SK-N-SH treated with all-trans-retinoic acid at 6 μM for 48 hours (cell line): ENCODE data around the gene AASS.

Experiments used
- BACH2 ChIP-seq: fragments of 250-450 bp; sonication (Bioruptor Pico); IDR thresholded peaks from 2 replicates; pipeline ENCODE4 v1.9.0; 2021; ENCODE audit warnings: mild to moderate bottlenecking, borderline replicate concordance
- CSDC2 ChIP-seq: fragments of 250-450 bp; sonication (Bioruptor Pico); IDR thresholded peaks from 2 replicates; pipeline ENCODE4 v1.5.0; 2020; ENCODE audit warnings: mild to moderate bottlenecking, moderate library complexity
- RARB ChIP-seq: fragments of 250-450 bp; sonication (Bioruptor Pico); IDR thresholded peaks from 2 replicates; pipeline ENCODE4 v1.8.0; 2021; ENCODE audit warnings: mild to moderate bottlenecking, moderate library complexity
- TOX ChIP-seq: fragments of 250-450 bp; sonication (Bioruptor Pico); IDR thresholded peaks from 2 replicates; pipeline ENCODE4 v1.8.0; 2021; ENCODE audit warnings: mild to moderate bottlenecking, moderate library complexity, borderline replicate concordance
- ZC3H10 ChIP-seq: fragments of 250-450 bp; sonication (Bioruptor Pico); IDR thresholded peaks from 2 replicates; pipeline ENCODE4 v1.5.1; 2021; ENCODE audit warnings: mild to moderate bottlenecking, moderate library complexity
- ZFP3 ChIP-seq: fragments of 250-450 bp; sonication (Bioruptor Pico); IDR thresholded peaks from 2 replicates; pipeline ENCODE4 v1.5.0; 2020; ENCODE audit warnings: mild to moderate bottlenecking, moderate library complexity
- ZFP30 ChIP-seq: fragments of 450-650 bp; formaldehyde crosslinking; IDR thresholded peaks from 2 replicates; pipeline ENCODE4 v1.5.0; 2022; ENCODE audit warnings: mild to moderate bottlenecking, moderate library complexity
- ZNF565 ChIP-seq: fragments of 450-650 bp; formaldehyde crosslinking; conservative IDR thresholded peaks from 2 replicates; pipeline ENCODE4 v1.5.0; 2020; ENCODE audit warnings: low read depth, mild to moderate bottlenecking, moderate library complexity
- TF ChIP-seq, protein P1 (sequence below): fragments of 250-450 bp; sonication (Bioruptor Pico); IDR thresholded peaks from 2 replicates; pipeline ENCODE4 v1.5.1; 2020; ENCODE audit warnings: low read depth, mild to moderate bottlenecking, moderate library complexity
- TF ChIP-seq, protein P2 (sequence below): fragments of 250-450 bp; sonication (Bioruptor Pico); IDR thresholded peaks from 2 replicates; pipeline ENCODE4 v1.5.0; 2020; ENCODE audit warnings: mild to moderate bottlenecking, moderate library complexity
- TF ChIP-seq, protein P3 (sequence below): fragments of 250-450 bp; sonication (Bioruptor Pico); IDR thresholded peaks from 2 replicates; pipeline ENCODE4 v1.8.0; 2020; ENCODE audit warnings: mild to moderate bottlenecking, moderate library complexity, borderline replicate concordance
- TF ChIP-seq, protein P4 (sequence below): fragments of 250-450 bp; sonication (Bioruptor Pico); IDR thresholded peaks from 2 replicates; pipeline ENCODE4 v1.5.1; 2021; ENCODE audit warnings: mild to moderate bottlenecking, moderate library complexity

DNA sequence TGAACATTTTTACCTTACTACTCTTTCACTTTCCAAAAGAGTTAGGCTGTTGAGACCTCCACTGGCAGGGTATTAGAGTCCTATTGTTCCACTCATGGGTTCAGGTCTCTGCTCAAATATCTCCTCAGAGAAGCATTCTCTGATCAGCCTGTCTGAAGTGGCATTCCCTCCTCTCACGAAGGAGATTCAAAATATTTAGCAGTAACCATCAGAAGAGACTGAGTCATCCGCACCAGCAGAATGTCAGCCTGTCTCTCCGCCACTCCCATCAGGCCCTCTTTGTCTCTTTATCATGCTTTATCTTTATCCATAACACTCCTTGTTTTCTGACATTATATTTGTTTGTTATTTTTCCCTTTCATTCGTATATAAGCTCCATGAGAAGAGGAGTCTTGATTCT, 79.1 kb downstream of the AASS start:
- no peak for TF ChIP-seq ZFP30 (CRISPR knock-in tag)
- TF ChIP-seq, protein P1, sequence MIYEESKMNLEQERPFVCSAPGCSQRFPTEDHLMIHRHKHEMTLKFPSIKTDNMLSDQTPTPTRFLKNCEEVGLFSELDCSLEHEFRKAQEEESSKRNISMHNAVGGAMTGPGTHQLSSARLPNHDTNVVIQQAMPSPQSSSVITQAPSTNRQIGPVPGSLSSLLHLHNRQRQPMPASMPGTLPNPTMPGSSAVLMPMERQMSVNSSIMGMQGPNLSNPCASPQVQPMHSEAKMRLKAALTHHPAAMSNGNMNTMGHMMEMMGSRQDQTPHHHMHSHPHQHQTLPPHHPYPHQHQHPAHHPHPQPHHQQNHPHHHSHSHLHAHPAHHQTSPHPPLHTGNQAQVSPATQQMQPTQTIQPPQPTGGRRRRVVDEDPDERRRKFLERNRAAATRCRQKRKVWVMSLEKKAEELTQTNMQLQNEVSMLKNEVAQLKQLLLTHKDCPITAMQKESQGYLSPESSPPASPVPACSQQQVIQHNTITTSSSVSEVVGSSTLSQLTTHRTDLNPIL (CRISPR knock-in tag): no peak
- TF ChIP-seq, protein P2, sequence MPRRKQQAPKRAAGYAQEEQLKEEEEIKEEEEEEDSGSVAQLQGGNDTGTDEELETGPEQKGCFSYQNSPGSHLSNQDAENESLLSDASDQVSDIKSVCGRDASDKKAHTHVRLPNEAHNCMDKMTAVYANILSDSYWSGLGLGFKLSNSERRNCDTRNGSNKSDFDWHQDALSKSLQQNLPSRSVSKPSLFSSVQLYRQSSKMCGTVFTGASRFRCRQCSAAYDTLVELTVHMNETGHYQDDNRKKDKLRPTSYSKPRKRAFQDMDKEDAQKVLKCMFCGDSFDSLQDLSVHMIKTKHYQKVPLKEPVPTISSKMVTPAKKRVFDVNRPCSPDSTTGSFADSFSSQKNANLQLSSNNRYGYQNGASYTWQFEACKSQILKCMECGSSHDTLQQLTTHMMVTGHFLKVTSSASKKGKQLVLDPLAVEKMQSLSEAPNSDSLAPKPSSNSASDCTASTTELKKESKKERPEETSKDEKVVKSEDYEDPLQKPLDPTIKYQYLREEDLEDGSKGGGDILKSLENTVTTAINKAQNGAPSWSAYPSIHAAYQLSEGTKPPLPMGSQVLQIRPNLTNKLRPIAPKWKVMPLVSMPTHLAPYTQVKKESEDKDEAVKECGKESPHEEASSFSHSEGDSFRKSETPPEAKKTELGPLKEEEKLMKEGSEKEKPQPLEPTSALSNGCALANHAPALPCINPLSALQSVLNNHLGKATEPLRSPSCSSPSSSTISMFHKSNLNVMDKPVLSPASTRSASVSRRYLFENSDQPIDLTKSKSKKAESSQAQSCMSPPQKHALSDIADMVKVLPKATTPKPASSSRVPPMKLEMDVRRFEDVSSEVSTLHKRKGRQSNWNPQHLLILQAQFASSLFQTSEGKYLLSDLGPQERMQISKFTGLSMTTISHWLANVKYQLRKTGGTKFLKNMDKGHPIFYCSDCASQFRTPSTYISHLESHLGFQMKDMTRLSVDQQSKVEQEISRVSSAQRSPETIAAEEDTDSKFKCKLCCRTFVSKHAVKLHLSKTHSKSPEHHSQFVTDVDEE (CRISPR knock-in tag): no peak
- TF ChIP-seq, protein P3, sequence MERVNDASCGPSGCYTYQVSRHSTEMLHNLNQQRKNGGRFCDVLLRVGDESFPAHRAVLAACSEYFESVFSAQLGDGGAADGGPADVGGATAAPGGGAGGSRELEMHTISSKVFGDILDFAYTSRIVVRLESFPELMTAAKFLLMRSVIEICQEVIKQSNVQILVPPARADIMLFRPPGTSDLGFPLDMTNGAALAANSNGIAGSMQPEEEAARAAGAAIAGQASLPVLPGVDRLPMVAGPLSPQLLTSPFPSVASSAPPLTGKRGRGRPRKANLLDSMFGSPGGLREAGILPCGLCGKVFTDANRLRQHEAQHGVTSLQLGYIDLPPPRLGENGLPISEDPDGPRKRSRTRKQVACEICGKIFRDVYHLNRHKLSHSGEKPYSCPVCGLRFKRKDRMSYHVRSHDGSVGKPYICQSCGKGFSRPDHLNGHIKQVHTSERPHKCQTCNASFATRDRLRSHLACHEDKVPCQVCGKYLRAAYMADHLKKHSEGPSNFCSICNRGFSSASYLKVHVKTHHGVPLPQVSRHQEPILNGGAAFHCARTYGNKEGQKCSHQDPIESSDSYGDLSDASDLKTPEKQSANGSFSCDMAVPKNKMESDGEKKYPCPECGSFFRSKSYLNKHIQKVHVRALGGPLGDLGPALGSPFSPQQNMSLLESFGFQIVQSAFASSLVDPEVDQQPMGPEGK (CRISPR knock-in tag): no peak
- no peak for TF ChIP-seq ZNF565
- no peak for TF ChIP-seq TOX (CRISPR knock-in tag)
- no peak for TF ChIP-seq ZC3H10 (CRISPR knock-in tag)
- TF ChIP-seq ZFP3 (CRISPR knock-in tag): no peak
- TF ChIP-seq, protein P4, sequence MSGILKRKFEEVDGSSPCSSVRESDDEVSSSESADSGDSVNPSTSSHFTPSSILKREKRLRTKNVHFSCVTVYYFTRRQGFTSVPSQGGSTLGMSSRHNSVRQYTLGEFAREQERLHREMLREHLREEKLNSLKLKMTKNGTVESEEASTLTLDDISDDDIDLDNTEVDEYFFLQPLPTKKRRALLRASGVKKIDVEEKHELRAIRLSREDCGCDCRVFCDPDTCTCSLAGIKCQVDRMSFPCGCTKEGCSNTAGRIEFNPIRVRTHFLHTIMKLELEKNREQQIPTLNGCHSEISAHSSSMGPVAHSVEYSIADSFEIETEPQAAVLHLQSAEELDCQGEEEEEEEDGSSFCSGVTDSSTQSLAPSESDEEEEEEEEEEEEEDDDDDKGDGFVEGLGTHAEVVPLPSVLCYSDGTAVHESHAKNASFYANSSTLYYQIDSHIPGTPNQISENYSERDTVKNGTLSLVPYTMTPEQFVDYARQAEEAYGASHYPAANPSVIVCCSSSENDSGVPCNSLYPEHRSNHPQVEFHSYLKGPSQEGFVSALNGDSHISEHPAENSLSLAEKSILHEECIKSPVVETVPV (CRISPR knock-in tag): no peak
- no peak for TF ChIP-seq RARB
- no peak for TF ChIP-seq CSDC2
- no peak for TF ChIP-seq BACH2
